Mesenteric fat pad (tissue), 1 donor: ENCODE results near the gene SH3BP5L. TPM values are rescaled to one million over a fixed set of nuclear protein-coding genes. Genes with fewer than 3 reads are reported as not detected.
"Not testable (repeated sequence)": the region's sequence is repeated elsewhere in the genome, so short reads cannot be mapped to it uniquely, and the experiment has no call there.

Source experiments
- DNase-seq: peaks from one replicate; pipeline ENCODE4 v3.0.0-alpha.2; 2020; ENCODE audit warnings: low spot score
- total RNA-seq: library from RNA; stranded (reverse); fragmentation: NEBNext Ultra II Directional; extraction: Animal tissue kit (Norgen Biotek cat#: 25700); gene quantifications from one replicate; pipeline ENCODE4 v1.2.1, GENCODE V29; 2021
- donor health status: DM: yes; HTN: yes; CAD: no.

The SH3BP5L gene
- total RNA-seq, 1 donor from 2014 or later = 15.9 TPM

GRCh38 chr1:248830718-248831017 is 5.0 kb upstream of the SH3BP5L start:
- DNase-seq = not testable (repeated sequence)

- no peak for DNase-seq
These were observed 3.1 kb upstream of the SH3BP5L start for GRCh38 chr1:248828845-248829244.

GRCh38 chr1:248825573-248825908 is 174 bp downstream of the SH3BP5L start:
- peak; percentile 81 for DNase-seq

GRCh38 chr1:248825136-248825535 is 579 bp downstream of the SH3BP5L start:
- DNase-seq = peak; percentile 74

- DNase-seq = peak; percentile 55
These were observed 1.0 kb downstream of the SH3BP5L start for GRCh38 chr1:248824701-248825100.

GRCh38 chr1:248824301-248824700 is 1.4 kb downstream of the SH3BP5L start:
- DNase-seq = no peak

GRCh38 chr1:248823517-248824001 is 2.2 kb downstream of the SH3BP5L start:
- DNase-seq = no peak

- DNase-seq = peak; percentile 33
These were observed 3.3 kb downstream of the SH3BP5L start for GRCh38 chr1:248822148-248823032.

- DNase-seq = peak; percentile 24
These were observed 4.1 kb downstream of the SH3BP5L start for GRCh38 chr1:248821641-248822040.

GRCh38 chr1:248821101-248821500 is 4.6 kb downstream of the SH3BP5L start:
- peak; percentile 60 for DNase-seq

- DNase-seq = peak; percentile 59
These were observed 5.6 kb downstream of the SH3BP5L start for GRCh38 chr1:248820041-248820585.

- peak; percentile 43 for DNase-seq
These were observed 7.0 kb downstream of the SH3BP5L start for GRCh38 chr1:248818505-248819374.

- DNase-seq = no peak
These were observed 8.7 kb downstream of the SH3BP5L start for GRCh38 chr1:248817065-248817464.

GRCh38 chr1:248816042-248816851 is 9.5 kb downstream of the SH3BP5L start:
- peak; percentile 65 for DNase-seq

- DNase-seq = peak; percentile 35
These were observed 10.2 kb downstream of the SH3BP5L start for GRCh38 chr1:248815407-248816034.

GRCh38 chr1:248814351-248814750 is 11.4 kb downstream of the SH3BP5L start:
- DNase-seq = no peak

GRCh38 chr1:248813546-248813945 is 12.2 kb downstream of the SH3BP5L start:
- DNase-seq = no peak

- no peak for DNase-seq
These were observed 12.8 kb downstream of the SH3BP5L start for GRCh38 chr1:248812736-248813425.

GRCh38 chr1:248811514-248812490 is 13.9 kb downstream of the SH3BP5L start:
- DNase-seq = no peak
